Fibroblast of mammary gland (primary cell): ENCODE measurements around the gene TTLL9.
"Not testable (repeated sequence)": the region's sequence is repeated elsewhere in the genome, so short reads cannot be mapped to it uniquely, and the experiment has no call there.

Experiments
- DNase-seq: peaks from one replicate; pipeline ENCODE4 v3.0.0-alpha.2; 2010; ENCODE audit warnings: low read depth
- H3K4me3 ChIP-seq: 2 replicates; pipeline ENCODE4 v1.5.1; 2011; ENCODE audit warnings: low read depth, mild to moderate bottlenecking, low read length, moderate library complexity; ENCODE audit not compliant: control insufficient read depth
- CTCF ChIP-seq: conservative IDR thresholded peaks from 2 replicates; pipeline ENCODE4 v1.5.1; 2011; ENCODE audit warnings: low read depth, low read length, inconsistent platforms; ENCODE audit not compliant: control insufficient read depth, insufficient read depth

The TTLL9 gene

GRCh38 chr20:31910071-31910803 is 39.8 kb downstream of the TTLL9 start:
- TF ChIP-seq CTCF: no peak
- no peak overlapping the region for H3K4me3 ChIP-seq
- DNase-seq: no peak

GRCh38 chr20:31913431-31914157 is 43.2 kb downstream of the TTLL9 start:
- DNase-seq: no peak
- H3K4me3 ChIP-seq: no peak overlapping the region
- TF ChIP-seq CTCF: no peak

GRCh38 chr20:31914170-31914569 is 43.7 kb downstream of the TTLL9 start:
- no peak overlapping the region for H3K4me3 ChIP-seq
- TF ChIP-seq CTCF: no peak
- DNase-seq: no peak

- DNase-seq: no peak
- H3K4me3 ChIP-seq: no peak overlapping the region
- TF ChIP-seq CTCF: no peak
Observed at GRCh38 chr20:31915491-31916280, 45.3 kb downstream of the TTLL9 start.

- DNase-seq: no peak
- no peak overlapping the region for H3K4me3 ChIP-seq
- no peak for TF ChIP-seq CTCF
Observed at GRCh38 chr20:31916708-31917107, 46.3 kb downstream of the TTLL9 start.

GRCh38 chr20:31917962-31918412 is 47.6 kb downstream of the TTLL9 start:
- H3K4me3 ChIP-seq: not testable (repeated sequence)

More at GRCh38 chr20:31917962-31918412, 47.6 kb downstream of the TTLL9 start:
- DNase-seq: not testable (repeated sequence)
